ENCODE results near the gene COL7A1. TPM values are rescaled to one million over a fixed set of nuclear protein-coding genes. Genes with fewer than 3 reads are reported as not detected.

The COL7A1 gene
- total RNA-seq, 1 donor from 2014 or later = 62.0 TPM

- Mint-ChIP-seq H3K9me3 (ENCODE audit: unreplicated experiment) (peaks cover 13% of the 10 kb centered on the region), H3K4me3 (ENCODE audit: unreplicated experiment) (no peak overlapping the region), H3K27me3 (ENCODE audit: unreplicated experiment) (peaks cover 22% of the 10 kb centered on the region), H3K36me3 (ENCODE audit: unreplicated experiment) (peaks cover 5% of the 10 kb centered on the region), H3K27ac (ENCODE audit: unreplicated experiment) (no peak overlapping the region), H3K4me1 (ENCODE audit: low read depth, unreplicated experiment) (peaks cover 12% of the 10 kb centered on the region)
- DNase-seq = no peak
- no peak for TF ChIP-seq CTCF (IDR thresholded peaks at IDR 0.05; ENCODE audit: partially characterized antibody, unreplicated experiment)
Measured at GRCh38 chr3:48592519-48593087, 2.5 kb downstream of the COL7A1 start.

GRCh38 chr3:48591886-48592518 is 3.1 kb downstream of the COL7A1 start:
- Mint-ChIP-seq H3K27me3 (ENCODE audit: unreplicated experiment) (peaks cover 17% of the 10 kb centered on the region), H3K36me3 (ENCODE audit: unreplicated experiment) (no peaks in the 10 kb centered on the region), H3K4me3 (ENCODE audit: unreplicated experiment) (no peak overlapping the region), H3K9me3 (ENCODE audit: unreplicated experiment) (peaks cover 7% of the 10 kb centered on the region), H3K27ac (ENCODE audit: unreplicated experiment) (no peak overlapping the region), H3K4me1 (ENCODE audit: low read depth, unreplicated experiment) (peaks cover 8% of the 10 kb centered on the region)
- no peak for TF ChIP-seq CTCF (IDR thresholded peaks at IDR 0.05; ENCODE audit: partially characterized antibody, unreplicated experiment)
- no peak for DNase-seq

- Mint-ChIP-seq H3K27me3 (ENCODE audit: unreplicated experiment) (peaks cover 18% of the 10 kb centered on the region), H3K9me3 (ENCODE audit: unreplicated experiment) (peaks cover 7% of the 10 kb centered on the region), H3K27ac (ENCODE audit: unreplicated experiment) (no peak overlapping the region), H3K36me3 (ENCODE audit: unreplicated experiment) (no peaks in the 10 kb centered on the region), H3K4me3 (ENCODE audit: unreplicated experiment) (no peak overlapping the region), H3K4me1 (ENCODE audit: low read depth, unreplicated experiment) (peaks cover 8% of the 10 kb centered on the region)
- no peak for DNase-seq
- no peak for TF ChIP-seq CTCF (IDR thresholded peaks at IDR 0.05; ENCODE audit: partially characterized antibody, unreplicated experiment)
Measured at GRCh38 chr3:48591436-48591835, 3.7 kb downstream of the COL7A1 start.

GRCh38 chr3:48588230-48588629 is 6.9 kb downstream of the COL7A1 start:
- Mint-ChIP-seq H3K36me3 (ENCODE audit: unreplicated experiment) (no peaks in the 10 kb centered on the region), H3K4me1 (ENCODE audit: low read depth, unreplicated experiment) (no peaks in the 10 kb centered on the region), H3K27me3 (ENCODE audit: unreplicated experiment) (peaks cover 13% of the 10 kb centered on the region), H3K27ac (ENCODE audit: unreplicated experiment) (no peak overlapping the region), H3K4me3 (ENCODE audit: unreplicated experiment) (no peak overlapping the region), H3K9me3 (ENCODE audit: unreplicated experiment) (peaks cover 7% of the 10 kb centered on the region)
- no peak for TF ChIP-seq CTCF (IDR thresholded peaks at IDR 0.05; ENCODE audit: partially characterized antibody, unreplicated experiment)
- no peak for DNase-seq

- Mint-ChIP-seq H3K9me3 (ENCODE audit: unreplicated experiment) (peaks cover 7% of the 10 kb centered on the region), H3K36me3 (ENCODE audit: unreplicated experiment) (no peaks in the 10 kb centered on the region), H3K27ac (ENCODE audit: unreplicated experiment) (no peak overlapping the region), H3K27me3 (ENCODE audit: unreplicated experiment) (peaks cover 13% of the 10 kb centered on the region), H3K4me3 (ENCODE audit: unreplicated experiment) (no peak overlapping the region), H3K4me1 (ENCODE audit: low read depth, unreplicated experiment) (no peaks in the 10 kb centered on the region)
- no peak for TF ChIP-seq CTCF (IDR thresholded peaks at IDR 0.05; ENCODE audit: partially characterized antibody, unreplicated experiment)
- no peak for DNase-seq
Measured at GRCh38 chr3:48587686-48588085, 7.4 kb downstream of the COL7A1 start.
